ENCODE measurements around the gene SVOPL.
A peak's percentile ranks its signal among the peaks of the same experiment; 100 is the strongest.

The SVOPL gene

DNA sequence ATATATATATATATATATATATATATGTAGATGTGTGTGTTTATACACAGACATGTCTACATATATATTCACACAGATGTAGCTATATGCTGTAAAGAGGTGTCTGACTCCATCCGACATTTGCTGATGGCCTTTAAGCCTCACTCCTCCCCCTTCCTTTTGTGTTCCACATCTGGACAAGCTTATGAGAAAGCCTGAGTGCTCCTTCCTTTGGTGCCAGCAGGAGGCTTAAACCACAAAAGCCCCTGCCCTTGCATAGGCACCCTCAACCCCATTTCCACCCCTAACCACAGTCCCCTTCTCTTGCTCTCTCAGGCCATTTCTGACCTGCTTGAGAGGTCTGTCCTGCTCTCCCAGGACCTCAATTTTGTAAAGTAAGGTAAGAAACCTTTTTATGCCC, 98.7 kb downstream of the SVOPL start:
- no peak for DNase-seq

DNA sequence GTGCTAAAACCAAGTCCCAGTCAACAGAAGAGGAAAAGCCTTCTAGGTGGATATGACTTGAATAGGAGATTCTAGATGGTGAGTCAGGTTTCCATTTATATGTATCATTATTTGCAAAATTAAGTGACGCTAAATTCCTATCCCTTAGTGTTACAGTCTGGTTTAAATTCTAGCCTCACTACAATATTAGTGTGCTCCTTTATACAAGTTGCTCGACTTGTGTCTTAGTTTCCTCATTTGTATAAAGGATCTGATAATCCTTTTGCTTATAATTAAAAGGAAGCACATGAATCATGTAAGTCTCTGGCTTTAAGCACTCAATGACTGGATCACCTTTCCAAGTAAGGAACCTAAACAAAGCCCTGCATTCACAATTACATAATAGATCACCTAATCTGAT, 105.7 kb downstream of the SVOPL start:
- DNase-seq, result no peak

DNA sequence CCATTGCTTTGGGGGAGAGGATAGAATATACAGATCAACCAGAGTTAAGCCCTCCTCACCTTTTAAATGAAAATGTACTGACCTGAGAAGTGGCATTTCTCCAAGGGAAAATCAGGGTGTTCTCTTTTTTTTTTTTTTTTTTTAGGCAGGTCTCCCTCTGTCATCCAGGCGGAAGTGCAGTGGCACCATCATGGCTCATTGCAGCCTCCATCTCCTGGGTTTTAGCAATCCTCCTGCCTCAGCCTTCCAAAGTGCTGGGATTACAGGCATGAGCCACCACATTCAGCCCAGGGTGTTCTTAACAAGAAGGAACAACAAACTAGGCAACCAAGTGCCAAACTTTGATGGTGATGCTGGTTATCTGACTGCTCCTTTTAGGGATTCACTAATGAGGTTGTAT, 111.0 kb downstream of the SVOPL start:
- no peak for DNase-seq

DNA sequence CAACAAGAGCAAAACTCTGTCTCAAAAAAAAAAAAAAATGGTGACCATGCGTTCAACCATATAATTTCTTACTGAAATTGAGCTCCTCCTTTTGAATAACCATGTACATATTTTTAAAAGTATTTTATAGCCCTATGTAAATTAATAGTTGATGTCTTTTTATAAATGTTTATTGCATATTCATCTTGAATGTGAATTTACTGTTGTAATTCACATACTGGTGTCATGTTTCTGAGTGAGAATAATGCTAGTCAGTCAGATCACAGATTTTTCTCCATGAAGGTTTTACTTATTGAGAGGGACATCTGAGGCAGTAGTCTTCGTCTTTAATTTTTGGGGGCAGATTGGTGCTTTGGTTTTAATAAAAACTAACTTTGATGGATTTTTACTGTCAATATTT, 112.2 kb downstream of the SVOPL start:
- DNase-seq, result no peak

DNA sequence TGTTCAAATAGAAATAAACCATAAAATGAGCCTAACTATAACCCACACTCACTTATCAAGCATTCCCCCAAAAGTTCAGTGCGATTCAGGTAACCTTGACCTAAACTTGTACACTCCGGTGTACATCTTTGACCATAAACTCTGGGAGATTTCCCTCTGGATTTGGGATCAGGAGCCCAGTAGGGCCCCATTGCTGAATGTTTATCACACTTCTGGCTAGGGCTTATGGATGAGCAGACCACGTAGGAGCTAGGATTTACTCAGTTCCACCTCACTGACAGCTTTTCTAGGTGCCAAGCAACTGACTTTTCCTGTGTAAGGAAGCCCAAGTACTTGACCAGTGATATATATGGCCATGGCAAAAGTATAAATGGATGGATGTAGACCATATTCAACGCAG, 113.7 kb downstream of the SVOPL start:
- DNase-seq, result no peak

DNA sequence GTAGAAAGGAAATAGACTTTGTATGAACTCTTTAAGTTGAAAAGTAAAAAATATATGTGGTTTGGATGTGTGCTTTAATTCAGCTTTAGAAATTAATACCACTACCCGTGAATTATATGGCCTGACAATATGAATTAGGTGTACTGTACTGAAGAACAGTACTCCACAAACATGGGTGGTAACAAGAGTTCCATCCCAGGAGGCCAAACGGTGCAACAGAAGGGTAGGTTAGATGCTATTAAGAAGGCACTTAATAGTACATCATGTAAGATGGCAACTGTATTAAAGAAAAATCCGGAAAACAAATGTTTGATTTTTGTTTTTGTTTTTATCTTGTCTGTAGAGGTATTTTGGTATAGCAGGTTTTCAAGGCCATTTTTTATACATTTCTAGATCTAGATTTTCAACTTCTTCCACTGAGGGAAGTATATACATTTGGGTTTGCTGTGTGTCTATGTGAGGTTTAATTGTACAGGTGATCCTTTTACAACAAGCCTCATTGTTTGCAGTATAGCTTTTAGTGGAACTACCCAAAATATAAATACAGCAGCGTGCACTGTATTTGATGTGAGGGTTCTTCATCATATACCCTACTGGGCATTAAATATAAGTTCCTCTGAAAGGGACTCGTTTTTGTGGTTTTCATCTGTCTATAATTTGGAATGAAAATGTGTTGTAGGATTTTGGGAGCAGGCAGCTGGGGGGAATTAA, 115.7 kb downstream of the SVOPL start:
- no peak for DNase-seq

DNA sequence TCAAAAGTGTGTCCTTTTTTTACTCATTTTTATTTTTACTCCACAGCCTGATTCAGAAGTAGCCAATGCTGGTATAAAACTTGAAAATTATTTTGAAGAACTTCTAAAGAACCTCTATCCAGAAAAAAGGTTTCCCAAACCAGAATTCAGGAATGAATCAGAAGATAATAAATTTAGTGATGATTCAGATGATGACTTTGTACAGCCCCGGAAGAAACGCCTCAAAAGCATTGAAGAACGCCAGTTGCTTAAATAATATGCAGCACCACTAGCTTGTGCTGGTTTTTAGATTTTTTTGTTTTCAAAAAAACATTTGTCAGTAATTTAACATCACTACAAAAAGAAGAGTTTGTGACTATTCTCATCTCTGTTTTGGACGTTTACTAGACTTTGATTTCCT, 116.5 kb downstream of the SVOPL start:
- DNase-seq, result no peak

DNA sequence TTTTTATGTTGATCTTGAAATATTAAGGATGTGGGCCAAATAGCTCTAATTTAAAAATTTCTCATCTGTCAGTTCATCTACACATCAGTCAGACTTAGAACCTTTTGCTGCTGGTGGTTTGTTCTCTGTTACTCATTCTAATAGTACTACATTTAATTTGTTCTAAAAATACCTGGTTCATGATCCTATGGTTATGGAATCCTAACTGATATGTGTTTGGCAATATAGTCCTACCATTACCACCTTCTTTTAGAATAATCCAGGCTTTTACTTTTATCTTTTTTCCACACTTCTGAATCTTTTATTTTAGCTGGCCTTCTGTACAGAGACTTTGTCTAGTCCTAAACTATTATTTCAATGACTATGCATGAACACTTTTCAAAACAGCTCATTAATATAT, 116.9 kb downstream of the SVOPL start:
- no peak for DNase-seq

DNA sequence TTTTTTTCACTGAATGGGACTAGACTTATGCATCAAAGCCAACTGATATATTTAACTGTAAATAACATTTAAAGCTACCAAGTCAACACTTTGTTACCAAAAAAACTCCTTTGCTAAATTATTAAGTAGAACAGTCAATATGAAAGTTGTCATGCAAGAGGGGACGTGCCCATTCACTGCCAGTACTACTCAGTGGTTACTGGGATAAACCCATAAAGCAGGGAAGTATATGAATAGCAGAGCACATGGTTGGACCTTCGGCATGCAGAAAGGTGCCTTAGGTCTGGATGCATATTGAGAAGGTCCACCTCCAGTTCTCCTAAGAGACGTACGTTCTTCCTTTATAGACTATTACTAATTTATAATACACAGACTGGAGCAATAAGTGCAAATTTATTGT, 120.1 kb downstream of the SVOPL start:
- DNase-seq, result no peak

DNA sequence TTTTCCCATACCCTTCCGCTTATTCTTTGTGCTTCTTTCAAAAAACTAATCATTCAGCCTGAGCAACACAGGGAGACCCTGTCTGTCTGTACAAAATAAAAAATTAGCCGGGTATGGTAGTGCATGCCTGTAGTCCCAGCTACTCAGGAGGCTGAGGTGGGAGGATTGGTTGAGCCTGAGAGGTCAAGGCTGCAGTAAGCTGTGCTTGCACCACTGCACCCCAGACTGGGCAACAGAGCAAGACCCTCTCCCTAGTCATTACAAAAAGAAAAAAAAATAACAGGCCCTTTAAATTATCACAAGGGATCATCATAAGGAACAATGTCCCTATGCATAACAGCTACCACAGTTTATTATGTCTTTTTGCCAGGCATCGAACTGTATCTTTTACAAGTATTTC, 121.5 kb downstream of the SVOPL start:
- DNase-seq, result no peak

DNA sequence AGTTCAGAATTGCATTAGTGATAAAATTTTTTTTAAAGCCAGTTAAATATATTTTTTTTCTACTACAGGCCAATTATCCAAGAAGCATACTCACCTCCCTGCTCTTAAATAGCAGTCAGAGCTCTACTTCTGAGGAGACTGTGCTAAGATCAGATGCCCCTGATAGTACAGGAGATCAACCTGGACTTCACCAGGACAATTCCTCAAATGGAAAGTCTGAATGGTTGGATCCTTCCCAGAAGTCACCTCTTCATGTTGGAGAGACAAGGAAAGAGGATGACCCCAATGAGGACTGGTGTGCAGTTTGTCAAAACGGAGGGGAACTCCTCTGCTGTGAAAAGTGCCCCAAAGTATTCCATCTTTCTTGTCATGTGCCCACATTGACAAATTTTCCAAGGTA, 122.0 kb downstream of the SVOPL start:
- no peak for DNase-seq

DNA sequence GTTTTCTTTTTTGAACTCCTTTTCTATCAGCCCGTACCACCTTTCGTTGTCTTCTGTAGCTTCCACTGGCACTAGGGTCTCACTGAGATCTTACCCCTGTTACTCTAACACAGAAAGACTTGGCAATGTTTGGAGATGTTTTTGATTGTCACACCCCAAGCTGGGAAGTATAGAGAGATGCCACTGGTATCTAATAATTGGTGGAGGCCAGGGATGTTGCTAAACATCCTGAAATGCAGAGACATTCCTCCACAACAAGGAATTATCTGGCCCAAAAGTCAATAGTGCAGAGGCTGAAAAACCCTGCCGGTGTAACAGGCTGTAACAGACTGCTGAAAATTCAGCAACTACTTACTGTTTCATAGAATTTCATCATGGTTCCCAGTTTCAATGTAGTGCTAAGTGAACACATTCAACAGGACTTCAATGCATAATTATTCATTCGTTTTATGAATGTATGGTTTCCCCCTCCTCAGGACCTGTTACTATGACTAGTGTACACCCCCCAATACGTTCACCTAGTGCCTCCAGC, 125.2 kb downstream of the SVOPL start:
- DNase-seq, result no peak

DNA sequence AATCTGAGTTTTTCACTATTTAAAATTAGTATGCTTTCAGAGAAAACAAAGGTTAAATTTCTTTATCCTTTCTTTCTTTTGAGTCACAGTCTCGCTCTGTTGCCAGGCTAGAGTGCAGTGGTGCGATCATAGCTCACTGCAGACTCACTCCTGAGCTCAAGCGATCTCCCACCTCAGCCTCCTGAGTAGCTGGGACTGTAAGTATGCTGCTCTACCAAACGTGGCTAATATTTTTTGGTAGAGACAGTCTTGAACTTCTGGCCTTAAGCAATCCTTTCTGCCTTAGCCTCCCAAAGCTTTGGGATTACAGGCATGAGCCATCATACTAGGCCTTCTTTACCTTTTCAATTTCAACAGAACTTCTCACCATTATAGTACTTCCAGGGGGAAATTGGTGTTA, 127.4 kb downstream of the SVOPL start:
- DNase-seq, result no peak

DNA sequence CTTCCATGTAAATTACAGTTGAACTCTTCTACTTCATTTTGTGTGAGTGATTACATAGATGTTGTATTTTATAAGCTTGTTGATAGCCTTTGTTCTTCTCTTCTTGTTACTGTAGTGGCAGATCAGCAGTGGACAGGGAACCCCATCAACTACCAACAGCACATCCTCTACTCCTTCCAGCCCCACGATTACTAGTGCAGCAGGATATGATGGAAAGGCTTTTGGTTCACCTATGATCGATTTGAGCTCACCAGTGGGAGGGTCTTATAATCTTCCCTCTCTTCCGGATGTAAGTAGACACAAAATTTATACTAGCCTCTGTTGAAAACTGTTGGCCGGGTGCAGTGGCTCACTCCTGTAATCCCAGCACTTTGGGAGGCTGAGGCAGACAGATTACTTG, 130.4 kb downstream of the SVOPL start:
- no peak for DNase-seq

DNA sequence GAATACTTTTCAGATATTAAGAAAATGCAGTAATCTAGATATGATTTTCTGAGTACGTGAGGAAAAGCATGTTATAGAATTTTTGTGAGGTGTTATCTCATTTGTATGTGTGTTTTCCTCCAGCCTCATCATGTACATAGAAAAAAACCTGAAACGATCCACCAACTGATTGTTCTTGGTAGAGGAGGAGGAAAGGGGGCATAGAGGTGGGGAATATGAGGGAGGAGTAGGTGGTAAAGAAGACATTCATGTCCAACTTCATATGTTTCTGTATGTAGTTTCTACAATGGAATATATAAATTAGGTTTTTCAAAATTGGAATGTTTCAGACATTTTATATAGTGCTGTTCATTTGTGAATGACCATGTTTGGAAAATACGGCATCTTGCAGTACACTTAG, 131.7 kb downstream of the SVOPL start:
- DNase-seq, result no peak

DNA sequence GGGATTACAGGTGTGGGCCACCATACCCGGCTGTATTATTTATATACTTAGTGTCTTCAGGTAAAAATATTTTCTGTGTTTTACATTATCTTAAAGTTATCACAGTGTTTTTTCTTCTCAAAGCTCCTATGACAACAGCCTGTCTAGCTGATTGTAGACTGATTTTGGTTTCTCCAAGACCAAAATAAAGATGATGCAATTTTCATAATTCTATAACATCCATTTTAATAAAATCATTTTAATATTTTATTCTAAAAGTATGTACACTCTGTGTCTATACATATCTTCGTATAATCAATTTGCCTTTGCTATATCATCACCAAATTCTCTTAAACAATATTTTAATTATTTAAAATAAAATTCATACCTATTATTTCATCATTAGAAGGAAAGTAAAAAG, 132.5 kb downstream of the SVOPL start:
- DNase-seq, result no peak

DNA sequence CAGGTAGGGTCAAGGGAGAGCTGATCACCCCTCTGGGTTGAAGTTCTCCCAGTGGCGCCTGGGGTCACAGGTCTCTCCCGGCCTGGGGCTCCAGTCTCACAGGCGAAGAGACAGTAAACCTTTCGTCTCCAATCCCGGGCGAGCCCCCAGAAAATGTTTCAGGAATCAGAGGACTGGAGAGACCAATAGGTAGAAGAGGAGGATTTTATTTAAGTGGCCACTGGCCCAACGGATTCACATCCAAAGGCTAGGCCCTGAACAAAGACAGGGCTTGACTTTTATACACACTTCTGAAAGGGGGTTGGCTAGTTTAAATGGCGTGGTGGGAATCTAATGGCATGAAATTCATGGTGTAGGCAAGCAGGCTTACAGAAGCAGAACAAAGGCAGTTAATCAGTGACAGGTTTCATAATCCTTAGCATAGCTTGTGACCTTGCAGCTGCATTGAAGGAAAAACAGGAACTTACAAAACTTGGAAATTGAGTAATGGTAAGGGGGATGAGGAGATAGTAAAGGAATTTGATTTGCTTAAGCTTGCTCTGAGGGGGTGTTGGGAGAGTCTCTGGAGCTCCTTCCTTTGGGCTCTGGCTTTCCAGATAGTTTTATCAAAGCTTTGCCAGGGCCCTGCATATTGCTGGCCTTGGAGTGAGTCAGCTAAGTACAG, 135.6 kb downstream of the SVOPL start:
- DNase-seq, result peak; percentile 30

DNA sequence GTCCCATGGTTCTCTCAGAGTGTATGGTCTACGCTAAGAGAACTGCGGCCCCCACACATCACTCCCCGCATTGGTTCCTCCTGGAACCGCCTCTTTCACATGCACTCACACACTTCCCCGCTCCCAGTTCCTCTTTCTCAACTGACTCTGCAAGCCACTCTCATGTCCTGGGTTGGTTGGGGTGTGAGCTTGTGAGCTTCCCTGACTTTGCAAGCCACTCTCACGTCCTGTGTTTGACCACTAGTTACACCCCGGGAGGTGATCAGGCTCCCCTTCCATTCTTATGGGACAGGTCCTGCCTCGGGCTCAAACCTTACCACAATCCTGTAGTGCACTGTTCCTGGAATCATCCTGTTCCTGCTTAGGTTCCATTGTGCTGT, 136.1 kb downstream of the SVOPL start:
- no peak for DNase-seq

DNA sequence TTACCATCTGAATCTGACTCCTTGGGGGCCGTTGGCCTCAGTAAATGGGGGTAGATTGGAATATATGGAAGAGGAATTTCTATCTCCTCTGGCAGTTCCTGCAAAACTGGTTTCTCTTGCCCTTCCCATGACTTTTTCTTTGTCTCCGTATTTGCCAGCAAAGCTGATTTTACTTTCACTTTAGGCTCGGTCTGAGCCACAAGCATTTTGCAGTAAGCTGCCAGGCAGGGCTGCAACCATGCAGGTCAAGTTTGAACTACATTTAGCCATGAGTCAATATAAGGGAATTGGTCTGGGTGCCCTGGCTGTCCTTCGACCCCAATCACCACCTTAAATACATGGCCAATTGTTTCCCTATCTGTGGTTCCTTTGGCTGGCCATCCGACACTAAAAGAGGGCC, 136.8 kb downstream of the SVOPL start:
- no peak for DNase-seq

DNA sequence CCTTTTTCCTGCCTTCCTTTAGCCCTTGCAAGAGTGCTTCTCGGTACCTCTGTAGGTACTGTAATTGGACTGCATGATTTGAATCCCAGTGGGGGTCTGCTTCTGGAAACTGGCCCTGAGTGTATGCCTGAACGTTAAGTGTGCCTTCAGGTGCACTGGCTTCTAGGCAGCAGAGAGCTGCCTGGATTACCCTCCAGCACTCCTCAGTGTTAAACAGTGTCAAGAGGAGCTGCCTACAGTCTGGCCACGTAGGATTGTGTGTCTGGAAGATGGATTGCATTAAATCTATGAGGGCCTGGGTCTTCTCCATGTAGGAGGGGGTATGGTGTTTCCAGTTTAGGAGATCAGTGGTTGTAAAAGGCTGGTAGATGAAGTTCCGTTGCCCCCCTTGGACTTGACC, 137.4 kb downstream of the SVOPL start:
- DNase-seq, result no peak

DNA sequence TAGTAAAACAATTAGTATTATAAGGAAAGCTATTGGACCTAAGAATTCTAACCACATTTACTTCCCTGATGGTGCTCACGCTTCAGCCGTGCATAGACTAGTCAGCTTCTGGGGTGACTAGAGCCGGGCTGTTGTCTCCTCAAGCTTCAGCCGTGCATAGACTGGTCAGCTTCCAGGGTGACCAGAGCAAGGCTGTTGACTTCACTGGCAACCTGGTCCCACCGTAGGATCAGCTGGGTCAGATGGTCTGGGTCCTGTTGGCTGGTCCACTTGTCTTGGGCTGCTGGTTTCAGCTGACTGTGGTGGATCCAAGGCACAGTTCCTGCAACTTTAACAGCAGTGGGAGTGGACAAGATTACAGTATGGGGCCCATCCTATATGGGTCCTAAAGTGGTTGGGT, 141.7 kb downstream of the SVOPL start:
- no peak for DNase-seq

DNA sequence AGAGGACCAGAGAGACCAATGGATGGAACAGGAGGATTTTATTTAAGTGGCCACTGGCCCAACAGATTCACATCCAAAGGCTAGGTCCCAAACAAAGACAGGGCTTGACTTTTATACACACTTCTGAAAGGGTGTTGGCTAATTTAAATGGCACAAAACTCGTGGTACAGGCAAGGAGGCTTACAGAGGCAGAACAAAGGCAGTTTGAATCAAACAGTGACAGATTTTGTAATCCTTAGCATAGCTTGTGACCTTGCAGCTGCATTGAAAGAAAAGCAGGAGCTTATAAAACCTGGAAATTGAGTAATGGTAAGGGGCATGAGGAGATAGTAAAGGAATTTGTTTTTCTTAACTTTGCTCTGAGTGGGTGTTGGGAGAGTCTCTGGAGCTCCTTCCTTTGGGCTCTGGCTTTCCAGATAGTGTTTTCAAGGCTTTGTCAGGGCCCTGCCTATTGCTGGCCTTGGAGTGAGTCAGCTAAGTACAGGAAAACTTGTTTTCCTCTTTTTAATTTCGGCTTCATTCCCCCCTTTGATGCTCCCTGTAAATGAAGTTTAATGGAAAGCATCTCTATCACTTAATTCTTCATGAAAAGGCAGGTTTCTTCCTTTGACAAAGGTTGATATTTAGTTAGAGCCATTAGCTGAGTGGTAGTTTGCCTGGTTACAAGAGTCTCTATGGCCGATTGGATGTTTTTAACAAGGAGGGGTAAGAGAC, 144.2 kb downstream of the SVOPL start:
- no peak for DNase-seq

DNA sequence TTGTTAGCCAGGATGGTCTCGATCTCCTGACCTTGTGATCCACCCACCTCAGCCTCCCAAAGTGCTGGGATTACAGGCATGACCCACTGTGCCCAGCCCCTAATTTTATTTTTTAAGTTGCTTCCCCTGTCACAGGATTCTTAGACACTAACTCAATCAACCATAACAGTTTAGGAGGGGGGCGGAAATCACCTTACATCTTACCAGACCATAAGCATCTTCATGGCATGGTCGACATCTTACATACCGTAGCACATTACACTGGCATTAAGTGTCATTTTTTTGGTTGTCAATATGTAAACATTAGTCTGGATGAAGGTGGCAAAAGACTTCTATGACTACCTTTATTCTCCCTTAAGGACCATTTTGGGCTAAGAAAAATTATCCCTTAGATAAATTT, 145.5 kb downstream of the SVOPL start:
- no peak for DNase-seq

DNA sequence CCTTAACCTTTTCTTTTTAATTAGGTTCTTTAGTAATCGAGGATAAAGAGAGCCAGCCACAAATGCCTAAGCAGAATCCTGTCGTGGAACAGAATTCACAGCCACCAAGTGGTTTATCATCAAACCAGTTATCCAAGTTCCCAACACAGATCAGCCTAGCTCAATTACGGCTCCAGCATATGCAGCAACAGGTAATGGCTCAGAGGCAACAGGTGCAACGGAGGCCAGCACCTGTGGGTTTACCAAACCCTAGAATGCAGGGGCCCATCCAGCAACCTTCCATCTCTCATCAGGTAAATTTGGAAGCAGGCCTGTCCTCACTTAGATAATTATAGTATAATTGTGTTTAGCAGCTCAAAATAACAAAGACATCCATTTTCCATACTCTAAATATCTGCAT, 146.5 kb downstream of the SVOPL start:
- DNase-seq, result no peak
